ENCODE results near the gene TMEFF2.
"Not testable (repeated sequence)": the region's sequence is repeated elsewhere in the genome, so short reads cannot be mapped to it uniquely, and the experiment has no call there.

The TMEFF2 gene

GRCh38 chr2:191927319-191927867 lies 267.3 kb downstream of the TMEFF2 start:
- DNase-seq, result no peak

GRCh38 chr2:191926671-191927070 lies 268.1 kb downstream of the TMEFF2 start:
- no peak for DNase-seq

- DNase-seq, result no peak
Observed at GRCh38 chr2:191923652-191923997, 271.1 kb downstream of the TMEFF2 start.

GRCh38 chr2:191922736-191923651 lies 271.7 kb downstream of the TMEFF2 start:
- DNase-seq, result no peak

GRCh38 chr2:191921650-191922049 lies 273.1 kb downstream of the TMEFF2 start:
- DNase-seq, result not testable (repeated sequence)

- no peak for DNase-seq
Observed at GRCh38 chr2:191920502-191920901, 274.2 kb downstream of the TMEFF2 start.

GRCh38 chr2:191917967-191918651 lies 276.6 kb downstream of the TMEFF2 start:
- DNase-seq, result no peak

GRCh38 chr2:191917430-191917881 lies 277.3 kb downstream of the TMEFF2 start:
- no peak for DNase-seq

GRCh38 chr2:191916826-191917225 lies 277.9 kb downstream of the TMEFF2 start:
- no peak for DNase-seq

- no peak for DNase-seq
Observed at GRCh38 chr2:191915750-191916149, 279.0 kb downstream of the TMEFF2 start.

GRCh38 chr2:191913796-191914195 lies 280.9 kb downstream of the TMEFF2 start:
- DNase-seq, result no peak

- DNase-seq, result no peak
Observed at GRCh38 chr2:191912764-191913163, 282.0 kb downstream of the TMEFF2 start.

GRCh38 chr2:191910518-191910917 lies 284.2 kb downstream of the TMEFF2 start:
- DNase-seq, result no peak

- DNase-seq, result no peak
Observed at GRCh38 chr2:191908874-191909273, 285.9 kb downstream of the TMEFF2 start.

GRCh38 chr2:191907545-191907944 lies 287.2 kb downstream of the TMEFF2 start:
- no peak for DNase-seq

GRCh38 chr2:191907091-191907490 lies 287.6 kb downstream of the TMEFF2 start:
- DNase-seq, result no peak

- DNase-seq, result no peak
Observed at GRCh38 chr2:191905336-191905735, 289.4 kb downstream of the TMEFF2 start.

- no peak for DNase-seq
Observed at GRCh38 chr2:191901031-191901430, 293.7 kb downstream of the TMEFF2 start.

- no peak for DNase-seq
Observed at GRCh38 chr2:191899410-191899809, 295.3 kb downstream of the TMEFF2 start.

Measured in cerebellar nuclear complex (tissue), 1 donor.